ENCODE data around the gene GTF3C4.

- TF ChIP-seq CTCF (IDR thresholded peaks at IDR 0.05; ENCODE audit: insufficient read depth, low read length) (no peak), POLR2AphosphoS5 (IDR thresholded peaks at IDR 0.05; ENCODE audit: low read depth) (no peak), REST (IDR thresholded peaks at IDR 0.05; ENCODE audit: insufficient replicate concordance, low read depth) (no peak), SPI1 (IDR thresholded peaks at IDR 0.05; ENCODE audit: borderline replicate concordance, low read depth) (no peak), GABPA (IDR thresholded peaks at IDR 0.05; ENCODE audit: low read depth) (no peak)
Observed at GRCh38 chr9:132712753-132713152, 42.5 kb downstream of the GTF3C4 start.

Data from HL-60 (cell line).